GM19043 (cell line): ENCODE data around the gene DDIAS.
"Not testable (repeated sequence)": the region's sequence is repeated elsewhere in the genome, so short reads cannot be mapped to it uniquely, and the experiment has no call there.

ENCODE experiments used
- ATAC-seq: cut with Tn5 transposase; IDR thresholded peaks from one replicate; pipeline ENCODE4 v1.9.1; 2021; ENCODE audit warnings: low read depth; ENCODE audit not compliant: unreplicated experiment

Gene DDIAS

GRCh38 chr11:82959987-82960778 lies 58.6 kb downstream of the DDIAS start:
- ATAC-seq: peak; percentile 86

DNA sequence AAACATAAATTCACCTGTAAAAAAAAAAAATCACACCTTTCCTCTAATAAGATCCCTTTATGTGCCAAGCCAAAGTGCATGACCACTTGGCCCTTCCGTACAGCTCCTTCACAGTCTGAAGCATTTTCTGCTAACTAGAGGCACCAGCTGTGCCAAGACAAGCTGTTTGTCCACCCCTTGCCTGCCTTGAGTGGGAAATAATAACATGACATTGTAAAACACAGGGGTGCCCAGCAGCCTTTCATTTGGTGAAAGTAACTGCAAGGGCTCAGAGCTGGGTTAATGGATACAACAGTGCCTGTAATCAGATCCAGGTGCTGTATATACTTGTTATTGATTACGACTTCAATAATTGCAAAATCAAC lies 59.2 kb downstream of the DDIAS start:
- peak; percentile 15 for ATAC-seq

DNA sequence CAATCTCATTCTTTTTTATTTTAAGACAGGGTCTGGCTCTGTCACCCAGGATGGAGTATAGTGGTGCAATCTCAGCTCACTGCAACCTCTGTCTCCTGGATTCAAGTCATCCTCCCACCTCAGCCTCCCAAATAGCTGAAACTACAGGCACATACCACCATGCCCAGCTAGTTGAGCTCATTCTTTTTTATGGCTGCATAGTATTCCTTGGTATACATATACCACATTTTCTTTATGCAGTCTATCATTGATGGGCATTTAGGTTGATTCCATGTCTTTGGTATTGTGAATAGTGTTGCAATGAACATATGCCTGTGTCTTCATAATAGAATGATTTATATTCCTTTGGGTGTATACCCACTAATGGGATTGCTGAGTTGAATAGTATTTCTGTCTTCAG lies 60.5 kb downstream of the DDIAS start:
- not testable (repeated sequence) for ATAC-seq

GRCh38 chr11:82967381-82967780 lies 65.8 kb downstream of the DDIAS start:
- ATAC-seq: no peak

- peak; percentile 97 for ATAC-seq
These were observed 68.3 kb downstream of the DDIAS start for GRCh38 chr11:82969811-82970210.

DNA sequence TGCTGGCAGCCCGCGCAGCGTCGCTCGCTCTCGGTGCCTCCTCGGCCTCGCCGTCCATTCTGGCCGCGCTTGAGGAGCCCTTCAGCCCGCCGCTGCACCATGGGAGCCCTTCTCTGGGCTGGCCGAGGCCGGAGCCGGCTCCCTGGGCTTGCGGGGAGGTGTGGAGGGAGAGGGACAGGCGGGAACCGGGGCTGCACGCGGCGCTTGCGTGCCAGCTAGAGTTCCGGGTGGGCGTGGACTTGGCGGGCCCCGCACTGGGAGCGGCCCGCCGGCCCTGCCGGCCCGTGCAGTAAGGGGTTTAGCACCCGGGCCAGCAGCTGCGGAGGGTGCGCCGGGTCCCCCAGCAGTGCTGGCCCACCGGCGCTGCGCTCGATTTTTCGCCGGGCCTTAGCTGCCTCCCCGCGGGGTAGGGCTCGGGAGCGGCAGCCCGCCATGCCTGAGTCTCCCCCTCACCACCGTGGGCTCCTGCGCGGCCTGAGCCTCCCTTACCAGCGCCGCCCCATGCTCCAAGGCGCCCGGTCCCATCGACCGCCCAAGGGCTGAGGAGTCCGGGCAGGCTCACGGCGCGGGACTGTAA lies 69.1 kb downstream of the DDIAS start:
- ATAC-seq: not testable (repeated sequence)

DNA sequence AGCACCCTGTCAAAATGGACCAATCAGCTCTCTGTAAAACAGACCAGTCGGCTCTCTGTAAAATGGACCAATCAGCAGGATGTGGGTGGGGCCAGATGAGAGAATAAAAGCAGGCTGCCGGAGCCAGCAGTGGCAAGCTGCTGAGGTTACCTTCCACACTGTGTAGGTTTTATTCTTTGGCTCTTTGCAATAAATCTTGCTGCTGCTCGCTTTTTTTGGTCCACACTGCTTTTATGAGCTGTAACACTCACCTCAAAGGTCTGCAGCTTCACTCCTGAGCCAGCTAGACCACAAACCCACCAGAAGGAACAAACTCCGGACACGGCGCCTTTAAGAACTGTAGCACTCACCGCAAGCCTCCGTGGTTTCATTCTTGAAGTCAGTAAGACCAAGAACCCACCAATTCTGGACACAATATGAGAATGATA lies 70.0 kb downstream of the DDIAS start:
- ATAC-seq: not testable (repeated sequence)

- ATAC-seq: no peak
These were observed 70.6 kb downstream of the DDIAS start for GRCh38 chr11:82972103-82972502.

DNA sequence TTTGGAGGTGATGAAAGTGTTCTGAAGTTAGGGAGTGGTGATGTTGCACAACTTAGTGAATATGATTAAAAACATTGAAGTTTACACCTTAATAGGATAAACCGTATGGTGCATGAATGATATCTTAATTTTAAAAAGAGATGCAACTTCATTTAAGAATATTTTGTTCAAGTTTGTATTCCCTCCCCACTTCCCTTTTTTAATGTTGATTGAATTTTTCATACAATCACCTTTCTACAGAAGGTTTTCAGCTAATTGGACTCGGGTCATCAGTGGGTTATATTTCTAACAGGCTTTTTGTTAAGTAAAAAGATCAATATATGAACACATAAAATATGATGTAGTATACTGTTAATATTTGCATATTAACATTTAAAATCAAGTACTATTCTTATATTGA lies 72.6 kb downstream of the DDIAS start:
- no peak for ATAC-seq

DNA sequence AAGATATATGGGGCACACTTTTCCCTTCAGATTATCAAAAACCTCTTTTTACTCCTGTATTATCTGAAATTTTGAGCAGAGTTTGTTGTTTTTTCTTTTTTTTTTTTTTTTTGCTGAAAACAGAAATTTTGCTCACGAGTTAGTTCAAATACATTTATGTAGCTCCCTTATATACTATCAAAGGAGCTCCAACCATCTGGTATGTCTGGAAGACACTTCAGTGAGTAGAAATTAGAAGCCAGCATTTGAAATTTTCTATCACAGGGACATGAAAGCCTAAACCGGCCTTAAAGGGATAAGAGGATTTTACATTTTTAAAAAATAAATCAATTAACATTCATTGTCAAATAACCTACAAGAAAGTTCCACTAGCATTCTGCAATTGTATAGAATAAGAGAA lies 73.3 kb downstream of the DDIAS start:
- no peak for ATAC-seq

DNA sequence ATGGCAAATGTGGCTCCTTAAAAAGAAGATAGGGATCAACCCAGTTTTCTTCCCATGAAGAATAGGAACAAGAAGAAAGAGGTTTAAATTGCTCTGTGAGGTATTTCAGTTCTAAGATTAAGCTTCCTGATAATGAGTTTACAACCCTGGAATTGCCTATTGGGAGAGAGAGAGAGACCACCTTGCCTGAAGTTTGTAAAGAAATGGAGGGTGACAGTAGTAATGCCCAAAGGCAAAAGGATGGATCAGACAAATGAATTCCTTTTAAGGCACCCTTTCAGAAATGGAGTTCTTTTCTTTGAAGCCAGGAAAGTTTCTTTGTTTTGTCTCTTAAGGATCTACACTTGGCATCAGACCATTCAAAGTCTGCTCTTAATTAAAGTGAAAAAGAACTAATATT lies 74.3 kb downstream of the DDIAS start:
- ATAC-seq: no peak

DNA sequence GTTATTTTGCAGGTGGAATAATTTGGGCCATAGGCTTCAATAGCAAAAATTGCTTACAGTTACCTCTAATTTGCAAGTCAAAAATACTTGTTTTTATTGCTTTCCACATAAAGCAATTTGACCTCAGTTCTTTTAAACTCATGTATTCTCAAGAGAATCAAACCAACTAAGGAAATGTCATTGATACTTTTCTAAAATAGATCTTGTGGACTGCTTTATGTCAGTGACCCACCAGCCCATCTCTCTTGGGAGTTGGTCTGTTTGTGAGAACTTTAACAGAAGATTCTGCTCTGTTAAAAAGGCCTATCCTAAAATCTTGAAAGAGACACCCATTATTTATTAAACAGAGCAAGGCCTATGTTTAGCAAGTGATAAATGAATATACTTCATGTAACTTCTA lies 75.2 kb downstream of the DDIAS start:
- no peak for ATAC-seq

GRCh38 chr11:82978422-82979099 lies 77.0 kb downstream of the DDIAS start:
- ATAC-seq: no peak

- ATAC-seq: no peak
These were observed 78.3 kb downstream of the DDIAS start for GRCh38 chr11:82979824-82980223.

GRCh38 chr11:82980292-82980691 lies 78.8 kb downstream of the DDIAS start:
- ATAC-seq: no peak

GRCh38 chr11:82980947-82981346 lies 79.4 kb downstream of the DDIAS start:
- ATAC-seq: no peak

- ATAC-seq: no peak
These were observed 80.3 kb downstream of the DDIAS start for GRCh38 chr11:82981852-82982251.
